Epidermal melanocyte (primary cell): ENCODE data around the gene MLF2.
"Not testable (repeated sequence)": the region's sequence is repeated elsewhere in the genome, so short reads cannot be mapped to it uniquely, and the experiment has no call there.

Experiments used
- DNase-seq: peaks from one replicate; pipeline ENCODE4 v3.0.0; 2011; ENCODE audit warnings: low spot score; ENCODE audit not compliant: insufficient read length

Gene MLF2

GRCh38 chr12:6765634-6766581 is 13.0 kb upstream of the MLF2 start, which contains the start of gene PTMS:
TSS of gene PTMS (plus strand) at chr12:6766363. CDS start at chr12:6766706, 343 bp downstream.
- DNase-seq, result peak; percentile 64

GRCh38 chr12:6765048-6765633 is 12.2 kb upstream of the MLF2 start:
- DNase-seq, result no peak

DNA sequence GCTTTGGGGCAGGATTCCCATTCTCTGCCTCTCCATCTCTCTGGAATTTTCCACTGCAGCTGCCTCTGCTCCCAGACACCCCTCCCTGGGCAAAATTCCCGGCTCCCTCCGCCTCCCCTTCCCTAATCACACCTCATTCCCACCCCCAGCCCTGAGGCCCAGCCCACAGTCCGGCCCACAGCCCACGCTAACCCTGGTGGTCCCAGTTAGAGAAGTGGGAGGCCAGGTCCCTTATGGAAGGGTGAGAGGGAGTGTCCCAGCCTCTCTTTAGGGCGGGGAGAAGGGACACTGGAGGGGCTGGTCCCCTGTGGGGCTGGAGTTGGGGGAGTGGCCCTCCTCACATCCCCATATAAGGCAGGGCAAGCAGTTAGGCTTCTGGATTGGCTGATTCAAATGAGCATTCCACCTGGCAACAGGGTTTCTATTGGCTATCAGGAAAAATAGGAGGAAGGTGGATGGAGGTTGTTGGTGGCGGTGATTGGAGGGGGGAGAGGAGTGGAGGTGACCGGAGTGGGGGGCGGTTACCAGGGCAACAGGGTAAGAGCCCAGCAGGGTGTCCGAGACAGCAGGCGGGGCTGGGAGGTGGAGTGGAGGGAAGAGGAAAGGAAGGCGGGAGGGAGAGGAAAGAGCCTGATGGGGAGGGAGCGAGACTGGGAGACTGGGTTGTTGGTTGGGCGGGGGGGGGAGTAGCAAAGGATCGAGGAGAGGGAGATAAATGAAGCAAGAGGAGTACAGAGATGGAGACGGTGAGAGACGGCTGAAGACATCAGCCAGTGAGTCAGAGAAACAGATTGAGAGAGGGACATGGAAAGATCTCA is 11.3 kb upstream of the MLF2 start:
- DNase-seq, result peak; percentile 99

DNA sequence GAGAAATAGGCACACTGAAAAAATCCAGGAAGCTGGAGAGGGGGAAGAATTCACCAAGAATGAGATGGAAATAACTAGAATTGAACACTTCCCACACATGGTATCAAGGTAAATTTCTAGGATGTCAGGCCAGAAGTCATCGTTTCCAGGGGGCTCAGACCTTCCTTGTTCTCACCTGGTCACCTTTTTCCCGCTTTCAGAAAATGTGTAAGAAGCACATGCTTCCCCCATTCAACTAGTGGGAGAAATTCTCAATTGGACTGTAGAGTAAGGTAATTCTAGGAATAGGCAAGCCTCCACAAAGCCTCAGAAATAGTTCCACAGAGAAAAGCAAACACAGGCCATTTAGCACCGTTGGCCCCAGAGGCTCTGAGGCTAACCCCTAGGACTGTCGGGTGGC is 10.4 kb upstream of the MLF2 start:
- no peak for DNase-seq

DNA sequence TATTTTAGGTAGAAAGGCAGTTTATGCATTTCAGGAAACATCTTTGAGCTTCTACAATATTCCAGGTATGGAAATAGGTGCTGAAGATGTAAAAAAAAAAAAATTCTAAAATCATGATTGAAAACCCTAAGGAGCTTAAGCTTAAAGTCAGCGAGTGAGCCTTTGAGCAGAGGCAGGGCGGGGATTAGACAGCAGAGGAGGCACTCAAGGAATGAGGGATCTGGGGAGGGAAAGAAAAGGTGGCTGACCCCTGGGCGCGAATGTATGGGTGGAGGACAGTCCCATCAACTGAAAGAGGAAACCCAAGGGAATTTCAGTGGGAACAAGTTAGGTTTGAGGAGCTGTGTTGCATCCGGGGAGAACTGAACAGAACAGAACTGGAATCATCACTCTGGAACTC is 6.8 kb upstream of the MLF2 start:
- DNase-seq, result no peak

- no peak for DNase-seq
These were observed 5.7 kb upstream of the MLF2 start for GRCh38 chr12:6758506-6759095.

GRCh38 chr12:6757028-6757690 is 4.2 kb upstream of the MLF2 start:
- DNase-seq, result no peak

GRCh38 chr12:6754411-6754810 is 1.5 kb upstream of the MLF2 start:
- no peak for DNase-seq

- DNase-seq, result peak; percentile 5
These were observed 923 bp upstream of the MLF2 start for GRCh38 chr12:6753772-6754356.

GRCh38 chr12:6752167-6752920 is 597 bp downstream of the MLF2 start:
- peak; percentile 60 for DNase-seq

DNA sequence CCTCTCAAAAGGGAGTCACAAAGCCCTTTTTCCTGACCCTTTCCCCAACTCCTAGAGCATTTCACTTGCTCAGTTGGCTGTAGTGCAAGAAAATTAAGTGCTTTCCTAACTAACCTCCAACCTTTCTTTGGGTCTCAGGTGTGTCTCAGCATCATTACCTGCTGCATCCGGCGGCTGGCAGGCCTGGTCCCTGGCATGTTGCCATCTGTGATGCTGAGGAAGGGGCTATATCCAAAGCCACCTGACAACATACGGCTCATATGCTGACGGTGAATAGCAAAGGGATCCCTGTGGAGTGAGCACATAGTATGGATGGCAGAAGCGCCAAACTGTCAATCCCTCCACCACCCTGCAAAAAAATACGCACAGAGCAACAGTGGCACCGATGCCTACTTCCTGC is 1.2 kb downstream of the MLF2 start:
- no peak for DNase-seq

DNA sequence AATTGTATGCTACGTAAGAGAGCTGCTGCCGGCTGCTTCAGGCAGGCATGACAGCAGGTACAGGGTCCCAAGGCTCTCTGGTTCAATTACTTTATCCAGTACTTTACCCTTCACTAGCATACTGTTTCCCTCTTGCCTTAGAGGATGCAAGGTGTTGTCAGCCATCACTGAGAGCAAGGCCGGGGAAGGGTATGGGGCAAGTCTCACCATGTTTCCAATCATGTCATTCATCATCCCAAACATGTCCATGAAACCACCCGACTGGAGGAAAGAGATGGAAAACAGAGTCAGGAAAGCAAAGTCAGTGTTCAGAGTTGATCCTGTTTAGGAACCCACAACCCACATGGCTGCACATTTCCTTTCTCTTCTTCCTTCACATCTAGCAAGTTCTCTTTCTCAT is 2.4 kb downstream of the MLF2 start:
- no peak for DNase-seq

- DNase-seq, result no peak
These were observed 4.2 kb downstream of the MLF2 start for GRCh38 chr12:6748761-6749160.

DNA sequence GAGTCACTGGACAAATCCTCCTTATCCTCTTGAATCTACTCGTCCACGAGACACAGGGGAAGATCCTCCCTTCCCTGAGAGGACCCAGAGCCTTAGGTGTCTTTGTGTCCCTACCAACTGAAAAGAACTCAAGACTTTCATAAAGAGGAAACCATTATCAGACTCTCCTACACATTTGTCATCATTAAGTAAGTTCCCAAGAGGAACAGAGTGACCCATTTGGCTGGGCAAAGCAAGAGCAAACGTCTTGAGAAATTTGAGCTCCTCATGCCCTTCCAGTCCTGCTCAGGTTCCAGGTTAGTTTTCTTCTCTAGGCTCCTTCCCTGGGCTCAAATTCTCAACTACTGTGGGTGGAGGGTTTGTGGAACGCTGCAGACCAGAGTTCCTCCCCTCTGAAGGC is 5.7 kb downstream of the MLF2 start:
- DNase-seq, result no peak

DNA sequence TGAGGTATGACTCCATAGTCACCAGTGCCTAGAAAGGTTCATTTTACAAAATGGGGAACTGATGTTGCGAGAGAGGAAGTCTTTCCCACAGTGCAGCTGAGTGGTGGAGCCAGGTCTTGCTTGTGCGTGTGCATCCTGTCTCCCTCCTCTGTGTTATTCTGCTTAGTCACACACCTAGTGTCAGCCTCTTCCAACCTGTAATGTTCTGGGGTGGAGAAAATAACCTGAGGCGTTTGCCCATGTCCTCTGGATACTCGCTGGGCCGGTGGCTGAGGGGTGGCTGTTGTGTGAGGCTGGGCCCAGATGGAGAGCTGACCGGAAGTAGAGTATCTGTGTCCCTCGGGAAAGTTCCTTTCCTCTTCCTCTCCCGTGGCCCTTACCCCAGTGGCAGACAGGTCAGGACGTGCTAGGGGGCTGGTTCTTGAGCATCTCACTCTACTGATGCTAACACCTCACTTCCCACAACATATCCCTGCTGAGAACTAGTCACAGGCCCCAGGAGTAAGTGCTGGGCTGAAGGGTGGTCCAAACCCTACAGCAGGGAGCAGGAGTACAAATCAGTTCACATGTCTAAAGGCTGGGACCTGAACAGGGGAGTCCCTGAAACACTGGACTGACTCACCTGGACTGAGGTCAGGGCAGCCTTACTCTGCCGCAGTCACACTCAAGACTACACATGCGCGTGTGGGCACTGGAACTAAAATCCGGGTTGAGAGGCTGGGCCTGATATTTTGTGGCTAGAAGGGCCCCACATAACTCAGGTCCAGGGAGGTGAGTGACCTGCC is 7.0 kb downstream of the MLF2 start:
- no peak for DNase-seq

- not testable (repeated sequence) for DNase-seq
These were observed 9.6 kb downstream of the MLF2 start for GRCh38 chr12:6743300-6743699.

DNA sequence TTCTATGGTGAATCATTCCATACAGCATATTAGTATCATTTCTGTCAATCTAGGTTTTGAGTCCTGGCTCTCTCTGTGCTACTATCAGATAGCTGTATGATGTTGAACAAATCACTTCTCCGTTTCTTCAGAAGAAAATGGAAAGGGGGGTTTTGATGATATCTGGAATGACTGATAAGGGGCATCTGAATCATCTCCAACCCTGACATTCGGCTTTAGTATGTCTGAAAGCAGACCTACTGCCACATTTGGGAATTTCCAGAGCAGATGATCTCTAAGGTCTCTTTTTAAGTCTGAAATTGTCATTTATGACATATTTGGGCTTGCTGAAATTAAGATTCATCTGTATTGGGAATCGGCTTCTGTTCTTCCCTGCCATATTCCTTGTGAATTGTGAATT is 10.1 kb downstream of the MLF2 start:
- DNase-seq, result no peak

DNA sequence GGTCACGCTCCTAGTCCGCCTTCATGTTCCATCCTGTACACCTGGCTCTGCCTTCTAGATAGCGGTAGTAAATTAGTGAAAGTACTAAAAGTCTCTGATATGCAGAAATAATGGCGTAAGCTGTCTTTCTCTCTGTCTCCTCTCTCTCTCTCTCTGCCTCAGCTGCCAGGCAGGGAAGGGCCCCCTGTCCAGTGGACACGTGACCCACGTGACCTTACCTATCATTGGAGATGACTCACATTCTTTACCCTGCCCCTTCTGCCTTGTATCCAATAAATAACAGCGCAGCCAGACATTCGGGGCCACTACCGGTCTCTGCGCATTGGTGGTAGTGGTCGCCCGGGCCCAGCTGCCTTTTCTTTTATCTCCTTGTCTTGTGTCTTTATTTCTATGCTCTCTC is 10.9 kb downstream of the MLF2 start:
- DNase-seq, result not testable (repeated sequence)

DNA sequence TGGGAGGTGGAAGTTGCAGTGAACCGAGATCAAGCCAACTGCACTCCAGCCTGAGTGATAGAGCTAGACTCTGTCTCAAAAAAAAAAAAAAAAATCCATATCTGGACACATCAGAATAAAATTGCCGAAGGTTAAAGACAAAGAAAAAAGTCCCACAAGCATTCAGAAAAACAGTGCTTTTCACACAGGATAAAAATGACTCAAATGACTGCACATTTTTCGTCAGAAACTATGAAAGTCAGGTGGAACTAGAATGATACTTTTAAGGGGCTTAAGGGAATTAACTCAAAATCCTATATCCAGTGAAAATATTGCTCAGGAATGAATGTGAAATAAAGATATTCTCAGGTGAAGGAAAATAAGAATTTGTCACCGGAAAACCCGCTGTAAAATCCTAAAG is 16.2 kb downstream of the MLF2 start:
- DNase-seq, result no peak
